IMR-90 (cell line): ENCODE data around the gene PITPNB. TPM values are rescaled to one million over a fixed set of nuclear protein-coding genes. Genes with fewer than 3 reads are reported as not detected.

ENCODE experiments used
- ATAC-seq: fragments of 200-7000 bp; cut with Tn5 transposase; 2 replicates; pipeline ENCODE4 v1.9.1; 2020; ENCODE audit warnings: low read depth, mild to moderate bottlenecking, moderate library complexity
- BruUV-seq: library from RNA; stranded (reverse); fragments of 400-500 nt; replicated peaks from 2 replicates; lab custom pipeline; 2021; lab: Mats Ljungman, UMichigan
- CTCF ChIA-PET: fragments of 300-600 bp; formaldehyde crosslinking; extraction: SDS; loops from one replicate; lab custom pipeline; 2021; ENCODE audit warnings: antibody characterized with exemption; lab: Yijun Ruan, JAX
- POLR2A ChIA-PET: fragments of 300-600 bp; sonication (Branson Sonifier 250); formaldehyde crosslinking; loops from one replicate; lab custom pipeline; 2022; ENCODE audit warnings: antibody characterized with exemption; ENCODE audit not compliant: unreplicated experiment; lab: Charles Lee
- DNase-seq: peaks from one replicate; pipeline ENCODE4 v3.0.0; 2013
- H2AFZ ChIP-seq: replicated peaks from 2 replicates; pipeline ENCODE3; 2013; ENCODE audit warnings: low read length, mild to moderate bottlenecking; ENCODE audit not compliant: poor library complexity
- H2AK5ac ChIP-seq: 2 replicates; pipeline ENCODE4 v1.6.1; 2013; ENCODE audit warnings: low read depth, low read length, inconsistent platforms
- H2AK9ac ChIP-seq: replicated peaks from 2 replicates; pipeline ENCODE3; 2013; ENCODE audit warnings: mild to moderate bottlenecking, low read depth, low read length, moderate library complexity; ENCODE audit not compliant: poor library complexity
- H2BK120ac ChIP-seq: 2 replicates; pipeline ENCODE4 v1.6.1; 2013; ENCODE audit warnings: low read depth, low read length, inconsistent platforms
- H2BK15ac ChIP-seq: 3 replicates; pipeline ENCODE4 v1.6.1; 2013; ENCODE audit warnings: low read depth, low read length, inconsistent platforms
- H2BK20ac ChIP-seq: 2 replicates; pipeline ENCODE4 v1.6.1; 2013; ENCODE audit warnings: low read depth, mild to moderate bottlenecking, inconsistent platforms, low read length, moderate library complexity
- H2BK5ac ChIP-seq: 2 replicates; pipeline ENCODE4 v1.6.1; 2013; ENCODE audit warnings: mild to moderate bottlenecking, low read depth, low read length, inconsistent platforms; ENCODE audit not compliant: poor library complexity, severe bottlenecking
- H3K14ac ChIP-seq: replicated peaks from 2 replicates; pipeline ENCODE4 v1.6.1; 2013; ENCODE audit warnings: low read depth, low read length, inconsistent platforms
- H3K18ac ChIP-seq: 2 replicates; pipeline ENCODE4 v1.6.1; 2013; ENCODE audit warnings: low read depth, low read length, control low read depth
- H3K23ac ChIP-seq: 2 replicates; pipeline ENCODE4 v1.6.1; 2013; ENCODE audit warnings: low read depth, low read length, inconsistent platforms
- H3K27ac ChIP-seq: 2 replicates; pipeline ENCODE4 v1.5.1; 2013; ENCODE audit warnings: mild to moderate bottlenecking, control low read depth, low read length; ENCODE audit not compliant: insufficient read depth
- H3K27me3 ChIP-seq: 2 replicates; pipeline ENCODE4 v1.6.1; 2013; ENCODE audit warnings: low read length; ENCODE audit not compliant: control insufficient read depth, insufficient read depth
- H3K36me3 ChIP-seq: 2 replicates; pipeline ENCODE4 v1.6.1; 2013; ENCODE audit warnings: low read length, mixed read lengths; ENCODE audit not compliant: control insufficient read depth, insufficient read depth
- H3K4ac ChIP-seq: 2 replicates; pipeline ENCODE4 v1.6.1; 2013; ENCODE audit warnings: low read depth, low read length, inconsistent platforms
- H3K4me1 ChIP-seq: 2 replicates; pipeline ENCODE4 v1.6.1; 2013; ENCODE audit warnings: low read length, mixed read lengths; ENCODE audit not compliant: control insufficient read depth, insufficient read depth
- H3K4me2 ChIP-seq: 2 replicates; pipeline ENCODE4 v1.6.1; 2013; ENCODE audit warnings: low read depth, mild to moderate bottlenecking, control low read depth, low read length, moderate library complexity
- H3K4me3 ChIP-seq: 2 replicates; pipeline ENCODE4 v1.5.1; 2013; ENCODE audit warnings: low read depth, mild to moderate bottlenecking, control low read depth, low read length, moderate library complexity; ENCODE audit not compliant: insufficient read depth
- H3K56ac ChIP-seq: 2 replicates; pipeline ENCODE4 v1.6.1; 2013; ENCODE audit warnings: low read length, inconsistent platforms; ENCODE audit not compliant: insufficient read depth; ENCODE audit errors: extremely low read depth
- H3K79me1 ChIP-seq, 2 experiments: 2 replicates each; pipeline ENCODE4 v1.6.1; 2013; ENCODE audit warnings: low read length in 2 of 2, inconsistent platforms in 1 of 2, low read depth in 1 of 2
- H3K9ac ChIP-seq: 2 replicates; pipeline ENCODE4 v1.6.1; 2013; ENCODE audit warnings: low read depth, low read length, control low read depth
- H3K9me1 ChIP-seq: 2 replicates; pipeline ENCODE4 v1.6.1; 2013; ENCODE audit warnings: low read length, inconsistent platforms; ENCODE audit not compliant: insufficient read depth
- H3K9me3 ChIP-seq: 2 replicates; pipeline ENCODE4 v1.6.1; 2013; ENCODE audit warnings: low read length; ENCODE audit not compliant: control insufficient read depth, insufficient read depth
- H4K20me1 ChIP-seq: 2 replicates; pipeline ENCODE4 v1.6.1; 2013; ENCODE audit warnings: low read length, inconsistent platforms; ENCODE audit not compliant: insufficient read depth
- H4K5ac ChIP-seq: 2 replicates; pipeline ENCODE4 v1.6.1; 2013; ENCODE audit warnings: mild to moderate bottlenecking, low read depth, low read length, control low read depth
- H4K8ac ChIP-seq, 2 experiments: 2 replicates each; pipeline ENCODE4 v1.6.1; 2013; ENCODE audit warnings: low read depth in 2 of 2, low read length in 2 of 2, control low read depth in 1 of 2, inconsistent platforms in 1 of 2
- H4K91ac ChIP-seq: 2 replicates; pipeline ENCODE4 v1.6.1; 2013; ENCODE audit warnings: low read depth, low read length, inconsistent platforms; ENCODE audit not compliant: insufficient read depth
- FOS ChIP-seq: fragments of 150-350 bp; IDR thresholded peaks from 2 replicates; pipeline ENCODE4 v1.6.1; 2016; ENCODE audit warnings: low read depth, low read length
- MAFK ChIP-seq: IDR thresholded peaks from 2 replicates; pipeline ENCODE4 v1.6.1; 2012; ENCODE audit warnings: low read depth, low read length, improper control_type of control experiment
- MAZ ChIP-seq: IDR thresholded peaks from 2 replicates; pipeline ENCODE4 v1.6.1; 2012; ENCODE audit warnings: low read depth, mild to moderate bottlenecking, low read length, improper control_type of control experiment, moderate library complexity, borderline replicate concordance
- POLR2A ChIP-seq: IDR thresholded peaks from 2 replicates; pipeline ENCODE4 v1.6.1; 2012; ENCODE audit warnings: mild to moderate bottlenecking, low read depth, low read length
- RAD21 ChIP-seq: IDR thresholded peaks from 2 replicates; pipeline ENCODE4 v1.6.1; 2012; ENCODE audit warnings: low read length, improper control_type of control experiment
- RCOR1 ChIP-seq: IDR thresholded peaks from 2 replicates; pipeline ENCODE4 v1.6.1; 2012; ENCODE audit warnings: mild to moderate bottlenecking, low read length, improper control_type of control experiment; ENCODE audit not compliant: insufficient replicate concordance
- WGBS, 2 experiments: methylation state at CpG; one replicate each; pipeline versions ENCODE4 v1.1.5 to v1.1.7; 2013; ENCODE audit warnings: missing lambda C conversion rate in 2 of 2; ENCODE audit not compliant: insufficient read length in 1 of 2; ENCODE audit errors: extremely low coverage in 2 of 2; 5-methylcytosine and 5-hydroxymethylcytosine counted together
- dilution Hi-C: fragments of 300-500 bp; cut with HindIII; formaldehyde crosslinking; loops from one replicate; pipeline ENCODE4 v1.14.3; 2018; ENCODE audit warnings: low sequenced_read_pairs; ENCODE audit not compliant: unreplicated experiment
- in situ Hi-C: fragments of 300-500 bp; cut with MboI; formaldehyde crosslinking; loops from 3 replicates; pipeline ENCODE4 v1.14.3; 2019; ENCODE audit warnings: low sequenced_read_pairs, inconsistent platforms, mixed read lengths
- intact Hi-C: fragments of 100-400 bp; cut with micrococcal nuclease; formaldehyde crosslinking; loops from 2 replicates; pipeline ENCODE4 v1.10.0; 2022
- polyA plus RNA-seq, 3 experiments: library from polyadenylated mRNA; depleted of rRNA; stranded (reverse); fragments of >200 nt; gene quantifications; 2 replicates each; pipeline ENCODE4 v1.2.3, GENCODE V29; 2012; ENCODE audit warnings: low replicate concordance in 1 of 3
- total RNA-seq: library from RNA; depleted of rRNA; stranded (reverse); fragments of >200 nt; gene quantifications from 2 replicates; pipeline ENCODE4 v1.2.3, GENCODE V29; 2012
- TF ChIP-seq, protein P1 (sequence below): fragments of 150-350 bp; IDR thresholded peaks from 2 replicates; pipeline ENCODE4 v1.6.1; 2016; ENCODE audit warnings: low read depth, mild to moderate bottlenecking, low read length, moderate library complexity, borderline replicate concordance

The PITPNB gene
- total and polyA plus RNA-seq, 2 of the 4 experiments (the other 2 are of a cell fraction) = 19.7 to 54.5 TPM

- Histone ChIP-seq H2BK20ac (no peak overlapping the region), H3K56ac (no peak overlapping the region), H3K18ac (no peak overlapping the region), H2BK15ac (no peak overlapping the region), H3K36me3 (no peaks in the 10 kb centered on the region), H3K4me2 (no peak overlapping the region), H3K9me3 (no peaks in the 10 kb centered on the region), H3K4ac (no peak overlapping the region), H3K23ac (no peak overlapping the region), H3K27ac (no peak overlapping the region), H2AK9ac (no peak overlapping the region), H2AFZ (no peak overlapping the region), H2AK5ac (no peak overlapping the region), H3K27me3 (no peaks in the 10 kb centered on the region), H3K14ac (no peak overlapping the region), H2BK5ac (no peak overlapping the region), H3K4me1 (peaks cover 8% of the 10 kb centered on the region), H4K8ac (no peak overlapping the region), H4K91ac (no peak overlapping the region), H3K9me1 (0 out of 2 replicates have a peak, but pooled peaks cover 2% of the 10 kb centered on the region), H3K4me3 (no peak overlapping the region), H3K79me1 (no peaks in the 10 kb centered on the region), H3K9ac (no peak overlapping the region), H2BK120ac (no peak overlapping the region), H4K20me1 (no peaks in the 10 kb centered on the region), H4K5ac (no peak overlapping the region)
- intact Hi-C loops (no loop called here), in situ Hi-C loops (no loop called here), dilution Hi-C loops (no loop called here)
- no peak for DNase-seq
- BruUV-seq = no TSS peak
- no CpG with 5 or more reads among the region's 4 CpGs for WGBS, 2 experiments
- POLR2A ChIA-PET = no interaction called here
- CTCF ChIA-PET = no interaction called here
- TF ChIP-seq RCOR1 (no peak), MAFK (no peak), POLR2A (no peak), FOS (no peak), RAD21 (no peak), MAZ (no peak)
- TF ChIP-seq, protein P1, sequence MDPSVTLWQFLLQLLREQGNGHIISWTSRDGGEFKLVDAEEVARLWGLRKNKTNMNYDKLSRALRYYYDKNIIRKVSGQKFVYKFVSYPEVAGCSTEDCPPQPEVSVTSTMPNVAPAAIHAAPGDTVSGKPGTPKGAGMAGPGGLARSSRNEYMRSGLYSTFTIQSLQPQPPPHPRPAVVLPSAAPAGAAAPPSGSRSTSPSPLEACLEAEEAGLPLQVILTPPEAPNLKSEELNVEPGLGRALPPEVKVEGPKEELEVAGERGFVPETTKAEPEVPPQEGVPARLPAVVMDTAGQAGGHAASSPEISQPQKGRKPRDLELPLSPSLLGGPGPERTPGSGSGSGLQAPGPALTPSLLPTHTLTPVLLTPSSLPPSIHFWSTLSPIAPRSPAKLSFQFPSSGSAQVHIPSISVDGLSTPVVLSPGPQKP = no peak
- no peak for ATAC-seq
These were observed 42.1 kb upstream of the PITPNB start for GRCh38 chr22:27961182-27961581.
